T-helper 1 cell (primary cell): Measurements from ENCODE around the gene OR6B2.
A peak's percentile ranks its signal among the peaks of the same experiment; 100 is the strongest.
"Not testable (repeated sequence)": the region's sequence is repeated elsewhere in the genome, so short reads cannot be mapped to it uniquely, and the experiment has no call there.

Source experiments
- DNase-seq, 5 donors: peaks; one replicate each; pipeline ENCODE4 v3.0.0-alpha.2; 2012 to 2020
- total RNA-seq, 4 donors: gene quantifications; one replicate each; lab custom pipeline; 2026; lab: John Stamatoyannopoulos, UW

The OR6B2 gene
- 0 reads per million in 4 donors for total RNA-seq

GRCh38 chr2:240030379-240031094, at the start of gene OR6B2:
TSS of gene OR6B2 (minus strand) at chr2:240030429. CDS start at chr2:240030429, 0 bp downstream.
- no peak for DNase-seq

- DNase-seq: no peak
Measured at GRCh38 chr2:240078631-240079030, 48.4 kb upstream of the OR6B2 start.

- DNase-seq: no peak
Measured at GRCh38 chr2:240077442-240077841, 47.2 kb upstream of the OR6B2 start.

- no peak for DNase-seq
Measured at GRCh38 chr2:240074545-240074944, 44.3 kb upstream of the OR6B2 start.

GRCh38 chr2:240070907-240071306, 40.7 kb upstream of the OR6B2 start:
- no peak for DNase-seq

- DNase-seq: no peak
Measured at GRCh38 chr2:240069829-240070228, 39.6 kb upstream of the OR6B2 start.

- DNase-seq: no peak
Measured at GRCh38 chr2:240068193-240068592, 38.0 kb upstream of the OR6B2 start.

GRCh38 chr2:240066489-240066888, 36.3 kb upstream of the OR6B2 start:
- DNase-seq: no peak

GRCh38 chr2:240064898-240065297, 34.7 kb upstream of the OR6B2 start:
- no peak for DNase-seq

- DNase-seq: peak in 3 of 5 donors; percentile 19 to 34 (median 29)
Measured at GRCh38 chr2:240060977-240061591, 30.9 kb upstream of the OR6B2 start.

- DNase-seq: no peak
Measured at GRCh38 chr2:240056678-240057077, 26.4 kb upstream of the OR6B2 start.

- no peak for DNase-seq
Measured at GRCh38 chr2:240055177-240055917, 25.1 kb upstream of the OR6B2 start.

- DNase-seq: no peak
Measured at GRCh38 chr2:240053173-240054155, 23.2 kb upstream of the OR6B2 start, which contains the start of gene OR6B3. TSS of gene OR6B3 (minus strand) at chr2:240053521.

- no peak for DNase-seq
Measured at GRCh38 chr2:240052524-240052923, 22.3 kb upstream of the OR6B2 start.

GRCh38 chr2:240051697-240052096, 21.5 kb upstream of the OR6B2 start:
- DNase-seq: no peak

- DNase-seq: no peak
Measured at GRCh38 chr2:240050278-240050677, 20.0 kb upstream of the OR6B2 start.

- DNase-seq: no peak
Measured at GRCh38 chr2:240048237-240048636, 18.0 kb upstream of the OR6B2 start.

- no peak for DNase-seq
Measured at GRCh38 chr2:240045098-240045497, 14.9 kb upstream of the OR6B2 start.

GRCh38 chr2:240044096-240044495, 13.9 kb upstream of the OR6B2 start:
- not testable (repeated sequence) for DNase-seq

GRCh38 chr2:240043279-240043989, 13.2 kb upstream of the OR6B2 start:
- DNase-seq: no peak

- no peak for DNase-seq
Measured at GRCh38 chr2:240042740-240043139, 12.5 kb upstream of the OR6B2 start.

GRCh38 chr2:240041363-240041762, 11.1 kb upstream of the OR6B2 start:
- DNase-seq: no peak
